CD4-positive, alpha-beta T cell (primary cell): Measurements from ENCODE around the gene ELMO1. TPM values are rescaled to one million over a fixed set of nuclear protein-coding genes. Genes with fewer than 3 reads are reported as not detected.

Source experiments
- ATAC-seq: fragments of 200-7000 bp; cut with Tn5 transposase; one replicate; pipeline ENCODE4 v1.10.0; 2022; ENCODE audit warnings: mild to moderate bottlenecking; ENCODE audit not compliant: poor library complexity
- CTCF ChIA-PET: fragments of 350-600 bp; sonication (Branson Sonifier 250); formaldehyde crosslinking; loops from one replicate; lab custom pipeline; 2021; ENCODE audit warnings: antibody characterized with exemption, inconsistent platforms; lab: Charles Lee
- POLR2A ChIA-PET: fragments of 350-600 bp; sonication (Branson Sonifier 250); formaldehyde crosslinking; loops from one replicate; lab custom pipeline; 2021; ENCODE audit warnings: antibody characterized with exemption, inconsistent platforms; lab: Charles Lee
- DNase-seq, 14 experiments: peaks; one replicate each; pipeline ENCODE4 v3.0.0-alpha.2; 2013 to 2020; ENCODE audit warnings: mixed read lengths in 2 of 14
- H3K27ac ChIP-seq, 2 donors: one replicate each; pipeline versions ENCODE4 v1.5.1 to v1.7.0; 2013; ENCODE audit warnings: low read length in 2 of 2, low read depth in 1 of 2, mild to moderate bottlenecking in 1 of 2
- H3K27me3 ChIP-seq, 2 experiments: 1 replicate in 1 of 2; 2 replicates in 1 of 2; pipeline versions ENCODE4 v1.6.1 to v1.7.0; 2013; ENCODE audit warnings: low read length in 2 of 2, control low read depth in 1 of 2, mild to moderate bottlenecking in 1 of 2, moderate library complexity in 1 of 2; ENCODE audit not compliant: insufficient read depth in 2 of 2, control insufficient read depth in 1 of 2
- H3K36me3 ChIP-seq: one replicate; pipeline ENCODE4 v1.6.1; 2013; ENCODE audit warnings: low read length, control low read depth; ENCODE audit not compliant: insufficient read depth
- H3K4me1 ChIP-seq: one replicate; pipeline ENCODE4 v1.6.1; 2013; ENCODE audit warnings: low read length, control low read depth; ENCODE audit not compliant: insufficient read depth
- H3K4me3 ChIP-seq: one replicate; pipeline ENCODE4 v1.5.1; 2013; ENCODE audit warnings: mild to moderate bottlenecking, low read length, moderate library complexity
- H3K9me3 ChIP-seq, 2 experiments: 1 replicate in 1 of 2; 2 replicates in 1 of 2; pipeline versions ENCODE4 v1.6.1 to v1.7.0; 2013; ENCODE audit warnings: low read length in 2 of 2, mild to moderate bottlenecking in 2 of 2, control low read depth in 1 of 2, moderate library complexity in 1 of 2; ENCODE audit not compliant: control insufficient read depth in 1 of 2, insufficient read depth in 1 of 2
- H3K27ac Mint-ChIP-seq: one replicate; pipeline ENCODE4 v1.8.0; 2020; ENCODE audit warnings: mixed read lengths
- H3K27me3 Mint-ChIP-seq: one replicate; pipeline ENCODE4 v1.8.0; 2021; ENCODE audit warnings: mixed read lengths
- H3K36me3 Mint-ChIP-seq: one replicate; pipeline ENCODE4 v1.8.0; 2021; ENCODE audit warnings: low read depth, mixed read lengths
- H3K4me1 Mint-ChIP-seq: one replicate; pipeline ENCODE4 v1.8.0; 2021; ENCODE audit warnings: low read depth, mixed read lengths
- H3K4me3 Mint-ChIP-seq: one replicate; pipeline ENCODE4 v1.8.0; 2020; ENCODE audit warnings: mild to moderate bottlenecking, mixed read lengths
- H3K9me3 Mint-ChIP-seq: one replicate; pipeline ENCODE4 v1.8.0; 2020; ENCODE audit warnings: mixed read lengths
- intact Hi-C, 2 experiments: fragments of 100-400 bp; cut with DNase I in 1 of 2; cut with micrococcal nuclease in 1 of 2; formaldehyde crosslinking; loops; one replicate each; pipeline versions ENCODE4 v1.15.1 to v1.9.0; 2023 to 2025; cut with DNase I, micrococcal nuclease
- total RNA-seq, 174 experiments: library from RNA in 2 of 174; stranded (reverse) in 2 of 174; gene quantifications; one replicate each; pipeline ENCODE4 v1.2.3 and lab custom pipeline; 2021 to 2026
- TF ChIP-seq, protein P1 (sequence below): fragments of 200-600 bp; IDR thresholded peaks from one replicate; pipeline ENCODE4 v1.8.0; 2022; ENCODE audit warnings: antibody characterized with exemption, mild to moderate bottlenecking

The ELMO1 gene
- total RNA-seq, 2 experiments from 2014 or later = 117 to 120 TPM

- Histone ChIP-seq H3K36me3 (no peaks in the 10 kb centered on the region), H3K27ac (no peak overlapping the region), H3K4me3 (no peak overlapping the region), H3K27me3 (no peaks in the 10 kb centered on the region), H3K9me3 (peaks cover 0 to 5% of the 10 kb centered on the region in 2 experiments), H3K4me1 (peaks cover 14% of the 10 kb centered on the region)
- POLR2A ChIA-PET = no interaction called here
- Mint-ChIP-seq H3K9me3 (peaks cover 4% of the 10 kb centered on the region), H3K27me3 (no peaks in the 10 kb centered on the region), H3K36me3 (peaks cover 42% of the 10 kb centered on the region), H3K27ac (no peak overlapping the region), H3K4me1 (peaks cover 41% of the 10 kb centered on the region), H3K4me3 (no peak overlapping the region)
- DNase-seq (no peak), ATAC-seq (no peak)
- TF ChIP-seq, protein P1, sequence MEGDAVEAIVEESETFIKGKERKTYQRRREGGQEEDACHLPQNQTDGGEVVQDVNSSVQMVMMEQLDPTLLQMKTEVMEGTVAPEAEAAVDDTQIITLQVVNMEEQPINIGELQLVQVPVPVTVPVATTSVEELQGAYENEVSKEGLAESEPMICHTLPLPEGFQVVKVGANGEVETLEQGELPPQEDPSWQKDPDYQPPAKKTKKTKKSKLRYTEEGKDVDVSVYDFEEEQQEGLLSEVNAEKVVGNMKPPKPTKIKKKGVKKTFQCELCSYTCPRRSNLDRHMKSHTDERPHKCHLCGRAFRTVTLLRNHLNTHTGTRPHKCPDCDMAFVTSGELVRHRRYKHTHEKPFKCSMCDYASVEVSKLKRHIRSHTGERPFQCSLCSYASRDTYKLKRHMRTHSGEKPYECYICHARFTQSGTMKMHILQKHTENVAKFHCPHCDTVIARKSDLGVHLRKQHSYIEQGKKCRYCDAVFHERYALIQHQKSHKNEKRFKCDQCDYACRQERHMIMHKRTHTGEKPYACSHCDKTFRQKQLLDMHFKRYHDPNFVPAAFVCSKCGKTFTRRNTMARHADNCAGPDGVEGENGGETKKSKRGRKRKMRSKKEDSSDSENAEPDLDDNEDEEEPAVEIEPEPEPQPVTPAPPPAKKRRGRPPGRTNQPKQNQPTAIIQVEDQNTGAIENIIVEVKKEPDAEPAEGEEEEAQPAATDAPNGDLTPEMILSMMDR = no peak
- CTCF ChIA-PET = no interaction called here
- intact Hi-C loops = no loop called here
These were observed 486.3 kb downstream of the ELMO1 start for GRCh38 chr7:36962367-36962766.

DNA sequence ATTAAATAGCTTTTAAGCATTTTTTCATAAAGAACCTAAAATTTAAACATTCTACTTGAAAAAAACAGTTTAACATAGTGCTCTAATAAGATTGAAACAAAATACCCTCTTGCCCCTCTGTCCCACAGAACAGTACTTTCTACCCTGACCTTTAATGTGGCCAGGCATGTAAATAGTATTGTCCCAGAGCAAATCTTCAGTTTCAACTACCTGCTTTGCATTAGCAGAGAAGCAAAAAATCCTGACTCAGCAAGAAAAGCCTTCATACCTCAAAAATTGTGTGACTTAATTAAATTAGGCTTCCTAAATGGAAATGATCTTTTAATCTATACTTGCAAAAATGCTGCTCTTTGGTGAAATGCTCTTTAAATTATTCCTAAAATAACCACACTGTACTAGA, 487.0 kb downstream of the ELMO1 start:
- no peaks in the 10 kb centered on the region for H3K27me3 ChIP-seq
- H3K4me3 ChIP-seq = no peak overlapping the region
- peaks cover 14% of the 10 kb centered on the region for H3K4me1 ChIP-seq
- Mint-ChIP-seq H3K27me3 (no peaks in the 10 kb centered on the region), H3K9me3 (peaks cover 2% of the 10 kb centered on the region), H3K4me1 (peaks cover 39% of the 10 kb centered on the region), H3K36me3 (peaks cover 38% of the 10 kb centered on the region), H3K27ac (no peak overlapping the region), H3K4me3 (no peak overlapping the region)
- ChIA-PET CTCF (no interaction called here), POLR2A (no interaction called here)
- H3K36me3 ChIP-seq = no peaks in the 10 kb centered on the region
- intact Hi-C loops = no loop called here
- H3K9me3 ChIP-seq = peaks cover 0 to 5% of the 10 kb centered on the region in 2 experiments
- TF ChIP-seq, protein P1 = no peak
- DNase-seq (no peak), ATAC-seq (no peak)
- H3K27ac ChIP-seq = no peak overlapping the region

DNA sequence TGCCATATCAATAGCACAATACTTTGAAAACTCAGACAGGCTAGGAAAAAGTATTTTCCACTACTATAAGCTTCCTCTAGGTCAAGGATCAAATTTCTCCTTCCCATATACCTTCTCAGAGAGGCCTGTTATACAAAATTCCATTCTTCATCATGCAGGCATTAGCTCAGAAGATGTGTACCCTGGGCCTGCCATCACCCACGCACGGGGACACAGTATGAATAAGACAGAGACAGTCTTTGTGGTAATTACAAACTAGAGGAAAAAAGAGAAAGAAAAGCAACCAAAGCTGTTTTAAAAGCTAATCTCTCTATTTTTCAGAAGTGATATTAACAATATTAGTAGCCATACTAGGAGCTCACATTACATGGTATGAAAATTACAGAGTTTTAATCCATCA, 487.6 kb downstream of the ELMO1 start:
- H3K36me3 Mint-ChIP-seq = peaks cover 36% of the 10 kb centered on the region
- ChIA-PET CTCF (no interaction called here), POLR2A (no interaction called here)
- H3K36me3 ChIP-seq = no peaks in the 10 kb centered on the region
- peaks cover 2% of the 10 kb centered on the region for H3K9me3 Mint-ChIP-seq
- no peaks in the 10 kb centered on the region for H3K27me3 ChIP-seq
- peaks cover 14% of the 10 kb centered on the region for H3K4me1 ChIP-seq
- no peak overlapping the region for H3K4me3 ChIP-seq
- TF ChIP-seq, protein P1 = no peak
- intact Hi-C loops = no loop called here
- no peaks in the 10 kb centered on the region for H3K27me3 Mint-ChIP-seq
- ATAC-seq = no peak
- peaks cover 0 to 5% of the 10 kb centered on the region in 2 experiments for H3K9me3 ChIP-seq
- peaks cover 34% of the 10 kb centered on the region for H3K4me1 Mint-ChIP-seq
- DNase-seq = no peak
- H3K27ac Mint-ChIP-seq = no peak overlapping the region
- H3K4me3 Mint-ChIP-seq = no peak overlapping the region
- no peak overlapping the region for H3K27ac ChIP-seq
